OCI-LY1 (cell line): ENCODE measurements around the gene HGD.
"Not testable (repeated sequence)": the region's sequence is repeated elsewhere in the genome, so short reads cannot be mapped to it uniquely, and the experiment has no call there.

Experiments
- H2AFZ ChIP-seq: fragments of 200-600 bp; sonication (generic), shearing (Covaris generic); 2 replicates; pipeline ENCODE4 v1.6.0; 2014; ENCODE audit warnings: antibody characterized with exemption, mild to moderate bottlenecking, low read length
- H3F3A ChIP-seq: fragments of 200-600 bp; sonication (generic), shearing (Covaris generic); 2 replicates; pipeline ENCODE4 v1.6.0; 2014; ENCODE audit warnings: mild to moderate bottlenecking, antibody characterized with exemption, low read length, moderate library complexity; ENCODE audit not compliant: insufficient read depth
- H3K27ac ChIP-seq: fragments of 200-600 bp; sonication (generic); 2 replicates; pipeline ENCODE4 v1.5.1; 2014; ENCODE audit warnings: low read length, mixed run types, mild to moderate bottlenecking, low read depth; ENCODE audit not compliant: poor library complexity, severe bottlenecking
- H3K27me3 ChIP-seq: fragments of 200-600 bp; sonication (generic); 2 replicates; pipeline ENCODE4 v1.6.0; 2014; ENCODE audit warnings: antibody characterized with exemption, mild to moderate bottlenecking, low read length, moderate library complexity; ENCODE audit not compliant: insufficient read depth
- H3K36me3 ChIP-seq: fragments of 200-600 bp; sonication (generic); 2 replicates; pipeline ENCODE4 v1.6.1; 2014; ENCODE audit warnings: mild to moderate bottlenecking, antibody characterized with exemption, low read length, moderate library complexity, mixed read lengths; ENCODE audit not compliant: insufficient read depth
- H3K4me1 ChIP-seq: fragments of 200-600 bp; sonication (generic); 2 replicates; pipeline ENCODE4 v1.5.1; 2014; ENCODE audit warnings: mild to moderate bottlenecking, low read length, moderate library complexity; ENCODE audit not compliant: insufficient read depth, severe bottlenecking
- H3K4me2 ChIP-seq: fragments of 200-600 bp; sonication (generic), shearing (Covaris generic); 2 replicates; pipeline ENCODE4 v1.6.1; 2014; ENCODE audit warnings: low read length
- H3K4me3 ChIP-seq: fragments of 200-600 bp; sonication (generic); 2 replicates; pipeline ENCODE4 v1.5.1; 2014; ENCODE audit warnings: low read length, low read depth, mild to moderate bottlenecking, mixed read lengths; ENCODE audit not compliant: poor library complexity, severe bottlenecking
- H3K79me2 ChIP-seq: fragments of 200-600 bp; shearing (Covaris generic); 2 replicates; pipeline ENCODE4 v1.6.1; 2016; ENCODE audit warnings: mixed run types, low read length, mixed read lengths; ENCODE audit not compliant: insufficient read depth
- H3K9ac ChIP-seq: fragments of 200-600 bp; sonication (generic), shearing (Covaris generic); 2 replicates; pipeline ENCODE4 v1.6.1; 2014; ENCODE audit warnings: mild to moderate bottlenecking, low read length, mixed read lengths
- H3K9me2 ChIP-seq: fragments of 200-600 bp; sonication (generic), shearing (Covaris generic); 2 replicates; pipeline ENCODE4 v1.6.1; 2014; ENCODE audit warnings: low read depth, mild to moderate bottlenecking, low read length, mixed read lengths
- H3K9me3 ChIP-seq: fragments of 200-600 bp; shearing (Covaris generic); 2 replicates; pipeline ENCODE4 v1.6.1; 2014; ENCODE audit warnings: low read length, mixed read lengths
- H4K20me1 ChIP-seq: fragments of 200-600 bp; sonication (generic), shearing (Covaris generic); 2 replicates; pipeline ENCODE4 v1.6.0; 2016; ENCODE audit warnings: mild to moderate bottlenecking, low read length; ENCODE audit not compliant: insufficient read depth
- CTCF ChIP-seq: fragments of 200-600 bp; sonication (generic), shearing (Covaris generic); IDR thresholded peaks from 2 replicates; pipeline ENCODE4 v1.5.1; 2017; ENCODE audit warnings: mild to moderate bottlenecking, antibody characterized with exemption, low read length, moderate library complexity, mixed read lengths
- EZH2 ChIP-seq: fragments of 200-600 bp; sonication (generic), shearing (Covaris generic); IDR thresholded peaks from 2 replicates; pipeline ENCODE4 v1.8.0; 2017; ENCODE audit warnings: borderline replicate concordance, mixed run types, mild to moderate bottlenecking, antibody characterized with exemption, low read length, moderate library complexity, mixed read lengths

HGD gene

DNA sequence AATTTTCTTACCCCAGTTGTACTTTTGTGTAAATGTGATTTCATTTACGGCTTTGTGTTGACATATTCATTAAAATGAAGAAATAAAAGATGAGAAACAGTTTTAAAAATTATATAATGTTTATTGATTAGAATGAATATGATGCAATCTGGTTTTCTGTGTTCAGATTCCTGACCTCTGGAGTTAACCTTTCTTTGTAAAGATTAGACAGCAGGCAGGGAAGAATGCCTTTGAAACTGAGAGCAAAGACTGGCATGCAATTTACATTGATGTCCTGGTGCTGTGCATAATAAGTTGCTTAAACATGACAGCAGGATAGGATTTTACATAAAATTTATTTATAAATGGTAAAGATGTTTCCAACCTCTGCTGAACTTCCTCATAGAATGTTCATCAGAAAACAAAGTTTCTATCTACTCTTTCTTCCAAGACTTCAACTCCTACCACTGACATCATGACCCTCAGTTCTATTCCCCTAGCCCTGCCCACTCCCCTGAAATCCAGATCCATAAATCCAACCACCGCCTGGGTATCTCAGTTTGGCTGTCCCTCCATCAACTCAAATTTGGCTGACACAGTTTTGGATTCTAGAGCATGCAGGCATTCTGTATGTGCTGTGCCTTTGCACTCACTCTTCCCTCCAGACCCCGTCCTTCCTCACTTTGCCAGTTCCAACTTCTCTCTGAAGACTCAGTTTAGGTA lies 1.7 kb downstream of the HGD start:
- H3K27ac ChIP-seq: no peak overlapping the region

DNA sequence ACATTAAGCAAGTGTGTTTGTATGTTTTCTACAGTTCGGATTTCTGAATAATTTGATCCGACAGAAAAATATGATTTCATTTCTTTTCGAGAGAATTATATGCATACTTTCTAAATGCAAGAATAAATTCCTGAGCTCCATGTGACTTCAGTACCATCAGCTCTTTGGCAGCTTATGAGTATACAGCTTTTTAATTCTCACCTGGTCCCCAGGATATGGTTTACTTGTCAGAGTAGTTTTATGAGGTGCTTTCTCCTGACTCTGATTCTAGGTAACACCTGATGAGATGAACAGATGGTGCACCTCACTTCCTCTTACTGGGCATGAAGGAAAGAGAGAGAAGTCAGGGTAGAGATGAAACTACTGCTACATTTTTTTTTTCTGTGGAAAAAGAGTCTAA lies 3.1 kb downstream of the HGD start:
- no peak overlapping the region for H3K4me3 ChIP-seq
- H3K4me2 ChIP-seq: peak overlapping the region; percentile 39; the same call in 1 of the 2 replicates
- H3K9ac ChIP-seq: no peak overlapping the region
- no peaks in the 10 kb centered on the region for H3K27me3 ChIP-seq
- H3K9me2 ChIP-seq: no peaks in the 10 kb centered on the region
- no peak overlapping the region for H2AFZ ChIP-seq
- no peaks in the 10 kb centered on the region for H3K36me3 ChIP-seq
- TF ChIP-seq CTCF: no peak
- H3K9me3 ChIP-seq: no peaks in the 10 kb centered on the region
- no peaks in the 10 kb centered on the region for H3F3A ChIP-seq
- peaks cover 17% of the 10 kb centered on the region for H3K4me1 ChIP-seq
- no peaks in the 10 kb centered on the region for H3K79me2 ChIP-seq
- no peak overlapping the region for H3K27ac ChIP-seq
- no peaks in the 10 kb centered on the region for H4K20me1 ChIP-seq

More for the DNA sequence above, 1.7 kb downstream of the HGD start:
- Histone ChIP-seq H3K4me2 (no peak overlapping the region), H3K9ac (no peak overlapping the region), H3F3A (no peaks in the 10 kb centered on the region), H3K79me2 (no peaks in the 10 kb centered on the region), H4K20me1 (no peaks in the 10 kb centered on the region), H2AFZ (no peak overlapping the region), H3K27me3 (no peaks in the 10 kb centered on the region), H3K36me3 (no peaks in the 10 kb centered on the region), H3K9me3 (no peaks in the 10 kb centered on the region), H3K4me3 (no peak overlapping the region), H3K9me2 (no peaks in the 10 kb centered on the region), H3K4me1 (peaks cover 17% of the 10 kb centered on the region)
- TF ChIP-seq EZH2 (no peak), CTCF (no peak)

DNA sequence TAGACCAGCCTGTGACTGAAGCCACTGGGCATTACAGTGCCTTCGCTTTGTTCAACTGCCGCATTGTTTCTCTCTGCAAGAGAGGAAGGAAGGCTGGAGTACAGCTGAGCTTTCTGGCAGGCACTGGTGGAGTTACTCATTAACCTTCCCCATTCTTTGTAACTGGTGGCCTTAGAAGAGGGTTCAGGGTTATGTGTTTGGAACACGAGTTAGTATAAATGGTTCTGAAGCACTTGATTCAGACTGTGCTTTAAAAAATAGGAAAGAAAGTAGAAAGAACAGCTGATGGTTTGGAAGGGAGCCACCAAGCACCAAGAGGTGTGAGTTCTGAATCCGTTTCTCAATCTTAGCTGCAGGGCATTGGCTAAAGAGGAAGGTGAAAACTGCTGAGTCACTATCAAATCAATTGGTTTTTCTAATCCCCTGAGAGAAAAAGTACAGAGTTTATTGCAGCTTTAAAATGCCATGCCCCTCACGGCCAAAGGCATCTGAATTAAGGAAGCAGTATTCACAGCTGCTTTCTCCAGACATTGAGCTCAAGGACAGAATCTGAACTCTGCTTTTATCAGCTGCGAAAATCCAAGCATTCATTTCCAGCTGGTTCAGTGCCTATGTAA lies 3.6 kb downstream of the HGD start:
- Histone ChIP-seq H4K20me1 (no peaks in the 10 kb centered on the region), H3K9me3 (no peaks in the 10 kb centered on the region), H3K4me1 (peaks cover 17% of the 10 kb centered on the region), H3K9me2 (no peaks in the 10 kb centered on the region), H3K79me2 (no peaks in the 10 kb centered on the region), H3K27ac (no peak overlapping the region), H3K36me3 (no peaks in the 10 kb centered on the region), H3K9ac (no peak overlapping the region), H3K4me3 (no peak overlapping the region), H2AFZ (0 out of 2 replicates have a peak overlapping the region, but pooled peaks have one; percentile 24), H3K27me3 (no peaks in the 10 kb centered on the region), H3K4me2 (peak overlapping the region; percentile 39; the same call in 1 of the 2 replicates), H3F3A (no peaks in the 10 kb centered on the region)
- no peak for TF ChIP-seq EZH2
- no peak for TF ChIP-seq CTCF

DNA sequence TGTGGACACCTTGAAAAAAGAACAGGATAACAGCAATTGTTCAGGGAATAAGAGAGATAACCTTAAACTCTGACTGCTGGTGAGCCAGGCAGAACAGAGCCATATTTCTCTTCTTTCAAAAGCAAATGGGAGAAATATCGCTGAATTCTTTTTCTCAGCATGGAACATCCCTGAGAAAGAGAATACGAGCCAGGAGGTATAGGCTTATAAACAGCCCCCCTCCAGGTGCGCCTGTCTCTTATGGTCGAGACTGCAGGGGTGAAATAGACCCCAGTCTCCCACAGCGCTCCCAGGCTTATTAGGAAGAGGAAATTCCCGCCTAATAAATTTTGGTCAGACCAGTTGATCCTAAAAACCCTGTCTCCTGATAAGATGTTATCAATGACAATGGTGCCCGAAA lies 4.8 kb downstream of the HGD start:
- H3K9ac ChIP-seq, H3K4me3 ChIP-seq, H3K4me2 ChIP-seq, H3F3A ChIP-seq, H3K27ac ChIP-seq, H2AFZ ChIP-seq, H3K27me3 ChIP-seq, H3K36me3 ChIP-seq, H3K9me2 ChIP-seq, H4K20me1 ChIP-seq, H3K79me2 ChIP-seq, H3K9me3 ChIP-seq: not testable (repeated sequence)
- peaks cover 17% of the 10 kb centered on the region for H3K4me1 ChIP-seq
